Adrenal gland (tissue), 12 donors: ENCODE measurements around the gene CD34. TPM values are rescaled to one million over a fixed set of nuclear protein-coding genes. Genes with fewer than 3 reads are reported as not detected.

Source experiments
- DNase-seq, 7 donors: peaks; one replicate each; pipeline ENCODE4 v3.0.0-alpha.2; 2019 to 2020
- H3K27ac ChIP-seq, 5 donors: fragments of 200-600 bp; sonication (generic) in 4 of 5; 1 replicate in 3 of 5; 2 replicates in 2 of 5; pipeline versions ENCODE4 v1.5.1 to v1.8.0; 2016 to 2020; ENCODE audit warnings: mild to moderate bottlenecking in 1 of 5
- H3K27me3 ChIP-seq: fragments of 200-600 bp; 2 replicates; pipeline ENCODE4 v1.8.0; 2021
- H3K36me3 ChIP-seq, 2 donors: fragments of 200-600 bp; replicated peaks in 1 of 2; 1 replicate in 1 of 2; 2 replicates in 1 of 2; pipeline versions ENCODE4 v1.5.1 to v1.8.0; 2018 to 2022
- H3K4me1 ChIP-seq, 2 donors: fragments of 200-600 bp; replicated peaks in 1 of 2; 1 replicate in 1 of 2; 2 replicates in 1 of 2; pipeline versions ENCODE4 v1.5.1 to v1.8.0; 2018 to 2021
- H3K4me3 ChIP-seq, 4 donors: fragments of 200-600 bp; sonication (generic) in 3 of 4; one replicate each; pipeline ENCODE4 v1.5.1; 2016 to 2018
- H3K9me3 ChIP-seq, 3 donors: fragments of 200-600 bp; sonication (generic) in 1 of 3; replicated peaks in 1 of 3; 1 replicate in 2 of 3; 2 replicates in 1 of 3; pipeline versions ENCODE4 v1.5.1 to v1.8.0; 2016 to 2021
- POLR2A ChIP-seq, 2 donors: fragments of 450-650 bp; IDR thresholded peaks; one replicate each; pipeline ENCODE4 v1.6.1; 2017; ENCODE audit warnings: antibody characterized with exemption in 2 of 2, mild to moderate bottlenecking in 2 of 2, moderate library complexity in 1 of 2
- WGBS, 4 donors: extraction: QIAGEN DNeasy Blood & Tissue Kit in 2 of 4; methylation state at CpG; one replicate each; pipeline versions ENCODE4 v1.1.5 to v1.1.7; 2013 to 2017; 5-methylcytosine and 5-hydroxymethylcytosine counted together
- intact Hi-C, 2 donors: fragments of 100-400 bp; cut with DNase I; formaldehyde crosslinking; loops; one replicate each; pipeline versions ENCODE4 v1.14.1 to v1.15.0; 2022 to 2023
- polyA plus RNA-seq, 3 donors: library from polyadenylated mRNA; stranded (reverse); fragments of 200-250 nt in 2 of 3; fragments of 350-450 nt in 1 of 3; fragmentation: Illumina TruSeq in 1 of 3; extraction: RNeasy Lipid Tissue Mini Kit (QIAGEN cat#74804) in 1 of 3; gene quantifications; one replicate each; pipeline ENCODE4 v1.2.3, GENCODE V29; 2013 to 2014
- total RNA-seq, 9 donors: library from RNA; depleted of rRNA in 4 of 9; stranded (reverse); fragments of >200 nt in 4 of 9; fragments of 120-200 nt in 1 of 9; fragmentation: NEBNext Ultra II Directional in 1 of 9; extraction: Animal tissue kit (Norgen Biotek cat#: 25700) in 1 of 9; gene quantifications; one replicate each; pipeline versions ENCODE4 v1.1.0 to v1.2.4, GENCODE V29; 2013 to 2023
- TF ChIP-seq, protein P1 (sequence below), 6 experiments: fragments of 450-650 bp in 4 of 6; fragments of 200-600 bp in 2 of 6; sonication (generic) in 1 of 6; IDR thresholded peaks; 1 replicate in 5 of 6; 2 replicates in 1 of 6; pipeline versions ENCODE4 v1.5.1 to v1.8.0; 2016 to 2021; ENCODE audit warnings: antibody characterized with exemption in 6 of 6, mild to moderate bottlenecking in 2 of 6, moderate library complexity in 1 of 6
- donor health status: healthy with polysubstance abuse.
- donor health status: Bipolar disorder and iron deficiency.
- donor health status: DM: yes; HTN: yes; CAD: no.
- donor health status: DM: no; HTN: no; CAD: no.
- donor health status: DM: no; HTN: no; CAD: no.
- donor health status: DM: yes; HTN: yes; CAD: no.

The CD34 gene
- total and polyA plus RNA-seq, 12 donors: 9.0 to 48.6 (median 28.1) TPM

DNA sequence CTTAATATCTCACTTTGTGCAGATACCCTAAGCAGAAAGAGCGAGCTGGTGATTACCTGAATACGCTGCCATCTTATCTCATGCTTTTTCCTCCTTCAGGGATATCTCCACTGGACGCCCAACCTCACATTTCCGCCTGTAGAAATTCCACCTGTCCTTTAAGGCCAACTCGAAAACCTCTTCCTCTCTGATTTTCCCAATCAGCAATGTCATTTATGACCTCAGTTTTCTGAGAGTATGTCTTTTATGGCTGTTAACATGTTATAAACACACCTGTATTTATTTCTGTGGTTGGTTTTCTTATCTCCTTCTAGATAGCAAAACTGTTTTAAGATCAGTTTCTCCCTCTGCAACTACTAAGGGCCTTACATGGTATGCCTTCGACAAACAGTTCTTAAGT, 41.1 kb downstream of the CD34 start:
- 96 to 98% (median 97%) methylated on average over 6 of the region's 6 CpGs for WGBS, 4 donors
- H3K9me3 ChIP-seq: no peaks in the 10 kb centered on the region
- H3K27me3 ChIP-seq: no peaks in the 10 kb centered on the region
- H3K4me3 ChIP-seq: no peak overlapping the region
- intact Hi-C loops: loop anchor here in 1 of 2 donors (2.0 kb wide), 1 partner anchor 41 kb away; no protein-coding TSS in a partner anchor
- peak overlapping the region in 3 of 5 donors; percentile 95 to 97 (median 97) for H3K27ac ChIP-seq
- peak in 1 of 7 donors; percentile 52 for DNase-seq
- no peak for TF ChIP-seq POLR2A (IDR thresholded peaks at IDR 0.05)
- TF ChIP-seq, protein P1, sequence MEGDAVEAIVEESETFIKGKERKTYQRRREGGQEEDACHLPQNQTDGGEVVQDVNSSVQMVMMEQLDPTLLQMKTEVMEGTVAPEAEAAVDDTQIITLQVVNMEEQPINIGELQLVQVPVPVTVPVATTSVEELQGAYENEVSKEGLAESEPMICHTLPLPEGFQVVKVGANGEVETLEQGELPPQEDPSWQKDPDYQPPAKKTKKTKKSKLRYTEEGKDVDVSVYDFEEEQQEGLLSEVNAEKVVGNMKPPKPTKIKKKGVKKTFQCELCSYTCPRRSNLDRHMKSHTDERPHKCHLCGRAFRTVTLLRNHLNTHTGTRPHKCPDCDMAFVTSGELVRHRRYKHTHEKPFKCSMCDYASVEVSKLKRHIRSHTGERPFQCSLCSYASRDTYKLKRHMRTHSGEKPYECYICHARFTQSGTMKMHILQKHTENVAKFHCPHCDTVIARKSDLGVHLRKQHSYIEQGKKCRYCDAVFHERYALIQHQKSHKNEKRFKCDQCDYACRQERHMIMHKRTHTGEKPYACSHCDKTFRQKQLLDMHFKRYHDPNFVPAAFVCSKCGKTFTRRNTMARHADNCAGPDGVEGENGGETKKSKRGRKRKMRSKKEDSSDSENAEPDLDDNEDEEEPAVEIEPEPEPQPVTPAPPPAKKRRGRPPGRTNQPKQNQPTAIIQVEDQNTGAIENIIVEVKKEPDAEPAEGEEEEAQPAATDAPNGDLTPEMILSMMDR (IDR thresholded peaks at IDR 0.05): no peak
- H3K4me1 ChIP-seq: peaks cover 44 to 60% of the 10 kb centered on the region in 2 donors
- H3K36me3 ChIP-seq: no peaks in the 10 kb centered on the region

DNA sequence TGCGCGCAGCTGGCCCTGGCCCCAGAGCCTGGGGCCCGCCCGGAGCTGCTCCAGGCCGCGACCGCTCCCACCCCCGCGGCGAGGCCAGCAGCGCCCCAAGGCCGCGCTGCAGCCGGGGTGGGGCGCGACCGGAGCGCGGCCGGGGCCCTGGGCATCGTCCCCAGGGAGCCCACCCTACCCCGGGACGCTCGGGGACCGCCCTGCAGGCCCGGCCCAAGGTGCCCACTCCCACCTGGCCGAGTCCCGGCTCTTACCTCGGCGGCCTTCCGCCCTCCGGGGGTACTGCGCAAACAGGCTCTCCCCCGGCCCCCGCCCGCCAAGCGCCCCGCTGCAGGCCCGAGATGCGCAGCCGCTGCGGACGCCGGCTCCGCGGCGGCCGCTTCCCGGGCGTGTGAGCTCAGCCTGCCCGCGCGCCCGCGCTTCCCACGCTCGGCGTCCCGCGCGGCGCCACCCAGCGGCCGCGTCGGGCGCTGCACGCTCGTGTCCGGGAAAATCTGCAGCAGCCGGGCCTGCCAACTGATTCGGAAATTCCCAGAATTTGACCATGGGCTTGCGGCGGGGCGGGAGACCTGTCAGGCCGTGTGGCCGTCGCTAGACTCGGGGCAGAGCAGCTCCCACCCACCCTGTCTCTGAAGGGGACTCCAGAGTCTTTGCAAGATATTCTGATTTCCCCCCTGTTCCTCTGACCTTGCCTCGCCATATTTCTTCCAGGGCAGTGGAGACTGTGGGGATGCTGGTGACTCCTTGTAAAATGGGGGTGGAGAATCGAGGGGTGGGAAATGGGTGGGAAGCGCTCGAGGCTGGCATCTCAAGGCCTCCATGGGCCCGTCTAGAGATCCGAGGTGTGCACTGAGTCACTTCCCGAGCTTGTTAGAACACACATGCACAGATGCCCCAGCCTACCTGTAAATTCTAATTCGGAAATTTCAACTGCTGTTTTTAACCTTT, 41.9 kb downstream of the CD34 start:
- intact Hi-C loops: loop anchor here in 1 of 2 donors (2.0 kb wide), 1 partner anchor 40 kb away; no protein-coding TSS in a partner anchor
- Histone ChIP-seq H3K36me3 (no peaks in the 10 kb centered on the region), H3K27ac (peak overlapping the region; percentile 37 to 97 (median 95)), H3K4me1 (peaks cover 52 to 68% of the 10 kb centered on the region in 2 donors), H3K9me3 (no peaks in the 10 kb centered on the region), H3K4me3 (peak overlapping the region; percentile 28 to 94 (median 70)), H3K27me3 (no peaks in the 10 kb centered on the region)
- TF ChIP-seq POLR2A (IDR thresholded peaks at IDR 0.05): peak; percentile 69 to 88
- TF ChIP-seq, protein P1 (IDR thresholded peaks at IDR 0.05): peak; percentile 28 to 99 (median 72)
- WGBS, 4 donors: 2 to 5% (median 4%) methylated on average over 22 to 87 of the region's 87 CpGs
- peak; percentile 79 to 90 (median 85) for DNase-seq

DNA sequence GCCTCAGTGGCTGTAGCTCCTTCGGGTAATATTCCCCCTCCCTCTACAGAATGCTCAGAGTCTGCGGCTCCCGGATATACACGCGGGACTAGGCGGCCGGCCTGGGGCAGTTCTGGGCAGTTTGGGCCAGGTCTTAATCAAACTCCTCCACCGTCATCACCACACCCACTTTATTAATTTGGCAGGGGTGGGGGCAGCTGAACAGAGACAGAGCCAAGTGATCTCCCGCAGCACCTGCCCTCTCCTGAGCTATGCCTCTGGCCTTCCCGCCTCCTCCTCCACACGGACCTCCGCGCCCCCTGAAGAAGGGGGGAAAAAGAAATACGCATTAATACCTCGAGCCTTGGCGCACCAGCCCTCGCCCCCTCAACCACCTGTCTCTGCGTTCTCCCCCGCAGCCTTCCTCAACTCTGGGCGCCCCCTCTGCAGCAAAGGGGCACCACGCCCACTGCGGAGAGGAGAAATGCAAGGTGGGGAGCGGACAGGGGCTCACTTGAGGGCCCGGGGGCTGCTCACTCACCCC, 42.6 kb downstream of the CD34 start:
- H3K27ac ChIP-seq: peak overlapping the region; percentile 34 to 97 (median 95)
- peak overlapping the region; percentile 28 to 94 (median 70) for H3K4me3 ChIP-seq
- no peaks in the 10 kb centered on the region for H3K36me3 ChIP-seq
- H3K4me1 ChIP-seq: peaks cover 44 to 69% of the 10 kb centered on the region in 2 donors
- intact Hi-C loops: loop anchor here in 1 of 2 donors (2.0 kb wide), 1 partner anchor 40 kb away; no protein-coding TSS in a partner anchor
- TF ChIP-seq POLR2A (IDR thresholded peaks at IDR 0.05): peak in 1 of 2 donors; percentile 33
- TF ChIP-seq, protein P1 (IDR thresholded peaks at IDR 0.05): no peak
- no peaks in the 10 kb centered on the region for H3K27me3 ChIP-seq
- DNase-seq: peak; percentile 67 to 88 (median 72)
- no peaks in the 10 kb centered on the region for H3K9me3 ChIP-seq
- 0 to 3% (median 0%) methylated on average over 11 to 24 of the region's 24 CpGs for WGBS, 4 donors
